GM12878 (cell line): ENCODE data around the gene GATA2.

ENCODE experiments used
- SREBF2 ChIP-seq: IDR thresholded peaks from 2 replicates; pipeline ENCODE4 v1.6.1; 2012; ENCODE audit warnings: mild to moderate bottlenecking, low read length
- ZNF687 ChIP-seq: fragments of 450-650 bp; IDR thresholded peaks from 2 replicates; pipeline ENCODE4 v1.6.1; 2017; ENCODE audit warnings: mild to moderate bottlenecking, moderate library complexity

GRCh38 chr3:128486681-128487537 is 6.1 kb downstream of the GATA2 start:
- TF ChIP-seq SREBF2 (no peak), ZNF687 (no peak)
